GM21528 (cell line): ENCODE data around the gene ACTRT3.
"Not testable (repeated sequence)": the region's sequence is repeated elsewhere in the genome, so short reads cannot be mapped to it uniquely, and the experiment has no call there.

Source experiments
- ATAC-seq: cut with Tn5 transposase; IDR thresholded peaks from one replicate; pipeline ENCODE4 v1.9.1; 2021; ENCODE audit warnings: mild to moderate bottlenecking, moderate library complexity; ENCODE audit not compliant: unreplicated experiment, low FRiP score

Gene ACTRT3

DNA sequence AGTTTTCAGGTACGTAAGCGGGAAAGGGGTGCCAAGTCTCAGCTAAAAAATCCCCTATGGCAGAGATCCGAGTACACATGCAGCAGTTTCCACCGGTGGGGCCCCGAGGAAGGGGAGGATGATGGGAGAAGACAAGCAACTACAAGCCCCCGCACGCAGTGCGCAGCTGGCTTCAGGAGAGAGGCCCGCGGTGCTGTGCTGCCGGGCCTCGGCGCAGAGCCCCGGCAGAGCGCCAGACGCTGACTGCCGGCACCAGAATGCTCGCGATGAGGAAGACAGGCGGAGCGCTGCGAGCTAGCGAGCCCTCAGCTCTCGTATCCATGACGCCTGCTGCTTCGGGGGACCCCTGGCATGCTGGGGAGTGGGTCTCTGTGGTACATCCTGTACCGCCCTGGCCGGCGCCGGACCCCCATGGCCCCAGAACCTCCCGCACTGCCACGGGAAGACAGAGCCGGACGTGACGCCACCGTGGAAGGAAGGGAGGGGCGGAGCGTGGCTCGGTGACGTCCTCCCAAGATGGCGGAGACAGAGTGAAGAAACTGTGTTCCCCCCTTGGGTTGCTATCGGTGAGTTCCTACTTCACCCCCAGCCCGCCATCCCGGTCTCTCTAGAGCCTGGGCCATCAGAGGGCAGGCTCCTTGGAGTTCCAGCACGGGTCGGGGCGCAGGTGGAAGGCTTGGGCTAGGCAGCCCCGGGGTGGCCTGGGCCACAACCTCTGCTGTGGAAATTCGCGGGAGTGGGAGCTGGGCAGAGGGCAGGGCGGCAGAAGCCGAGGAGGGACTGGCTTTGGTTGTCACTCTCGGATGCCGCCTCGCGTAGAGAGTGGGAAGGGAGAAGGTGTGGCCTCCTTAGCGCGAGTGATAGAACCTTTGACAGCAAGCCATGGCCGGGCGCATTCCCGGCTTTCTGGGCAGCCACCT lies 3.8 kb upstream of the ACTRT3 start, which contains the start of gene MYNN:
Gene MYNN, plus strand, starts transcription at position 500 of the 920 bp plus-strand sequence. CDS start 900 bp downstream, outside the sequence.
- peak; percentile 89 for ATAC-seq

DNA sequence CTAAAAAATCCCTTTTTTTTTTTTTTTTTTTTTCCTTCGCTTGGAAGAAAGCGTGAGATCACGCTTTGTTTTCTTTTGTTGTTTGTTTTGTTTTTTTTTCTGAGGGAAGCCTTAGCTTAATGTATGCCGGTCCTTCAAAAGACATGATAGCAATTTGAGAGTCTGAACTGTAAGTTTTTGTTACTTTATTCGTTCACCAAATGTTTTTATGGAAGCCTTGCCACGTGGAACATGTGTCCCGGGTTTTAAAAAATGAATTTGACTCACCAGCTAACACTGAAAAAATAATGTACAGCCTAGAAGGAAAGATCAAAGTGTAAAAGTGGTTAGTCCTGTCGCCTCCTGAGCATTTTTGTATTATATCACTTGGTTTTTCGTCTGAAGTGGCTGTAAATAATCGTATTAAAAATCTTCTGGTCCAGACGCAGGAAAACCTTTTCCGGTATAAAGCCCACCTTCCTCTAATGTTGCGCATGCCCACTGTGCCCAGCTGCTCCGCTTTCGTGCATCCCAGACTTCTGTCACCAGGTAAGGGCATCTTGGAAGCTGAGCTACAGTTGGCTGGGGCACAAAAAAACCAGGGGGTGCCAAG lies 3.0 kb upstream of the ACTRT3 start:
- peak; percentile 26 for ATAC-seq

DNA sequence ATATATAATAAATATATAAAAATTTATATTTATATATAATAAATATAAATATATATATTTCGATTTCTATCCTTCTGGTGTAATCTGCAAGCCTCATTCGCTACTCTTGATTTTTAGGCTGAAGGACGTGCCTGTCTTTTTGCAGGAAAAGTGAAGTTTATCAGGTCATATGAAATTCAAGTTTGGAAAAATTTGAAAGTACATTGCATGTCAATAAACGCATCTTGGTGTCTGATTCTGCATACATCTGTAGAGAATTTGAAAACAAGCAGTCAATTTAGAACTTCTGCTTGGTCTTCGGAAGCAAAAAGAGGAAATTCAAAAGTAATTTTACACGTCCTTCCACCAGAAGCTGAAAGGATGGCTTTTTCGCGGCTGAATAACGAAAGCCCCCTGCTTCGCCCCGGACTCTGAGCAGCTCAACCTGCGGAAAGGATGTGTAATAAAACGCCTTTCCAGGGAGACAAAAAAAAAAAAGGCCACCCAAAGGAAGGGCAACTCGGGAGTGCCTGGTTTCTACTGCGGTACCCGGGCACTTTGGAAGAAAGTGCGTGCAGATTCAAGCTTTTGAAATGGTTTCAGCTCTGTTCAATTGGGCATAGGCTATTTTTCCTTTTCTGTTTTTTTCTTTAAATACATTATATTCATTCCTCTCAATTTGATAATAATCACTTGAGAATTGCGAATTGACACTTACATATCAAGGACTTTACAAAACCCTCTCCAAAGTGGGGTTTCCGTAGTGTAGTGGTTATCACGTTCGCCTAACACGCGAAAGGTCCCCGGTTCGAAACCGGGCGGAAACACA lies 2.3 kb upstream of the ACTRT3 start:
- peak; percentile 26 for ATAC-seq

- ATAC-seq = peak; percentile 74
These were observed 4.3 kb downstream of the ACTRT3 start, which contains the start of gene TERC for GRCh38 chr3:169764882-169765612. Gene TERC (minus strand): TSS chr3:169765060.

DNA sequence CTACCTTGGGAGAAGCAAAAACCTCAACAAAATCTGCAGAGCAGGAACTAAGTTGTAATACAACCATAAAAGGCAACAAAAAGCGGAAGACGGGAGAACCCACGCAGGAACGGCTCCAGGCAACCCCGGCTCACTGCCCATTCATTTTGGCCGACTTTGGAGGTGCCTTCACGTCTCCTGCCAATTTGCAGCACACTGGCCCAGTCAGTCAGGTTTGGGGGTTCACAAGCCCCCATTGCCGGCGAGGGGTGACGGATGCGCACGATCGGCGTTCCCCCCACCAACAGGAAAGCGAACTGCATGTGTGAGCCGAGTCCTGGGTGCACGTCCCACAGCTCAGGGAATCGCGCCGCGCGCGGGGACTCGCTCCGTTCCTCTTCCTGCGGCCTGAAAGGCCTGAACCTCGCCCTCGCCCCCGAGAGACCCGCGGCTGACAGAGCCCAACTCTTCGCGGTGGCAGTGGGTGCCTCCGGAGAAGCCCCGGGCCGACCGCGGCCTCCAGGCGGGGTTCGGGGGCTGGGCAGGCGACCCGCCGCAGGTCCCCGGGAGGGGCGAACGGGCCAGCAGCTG lies 5.0 kb downstream of the ACTRT3 start:
- ATAC-seq = peak; percentile 40

GRCh38 chr3:169760479-169760878 lies 8.9 kb downstream of the ACTRT3 start:
- no peak for ATAC-seq

GRCh38 chr3:169759256-169759655 lies 10.1 kb downstream of the ACTRT3 start:
- peak; percentile 69 for ATAC-seq

- ATAC-seq = no peak
These were observed 10.9 kb downstream of the ACTRT3 start for GRCh38 chr3:169758359-169758994.

GRCh38 chr3:169755488-169755887 lies 13.9 kb downstream of the ACTRT3 start:
- no peak for ATAC-seq

GRCh38 chr3:169754711-169755110 lies 14.7 kb downstream of the ACTRT3 start:
- ATAC-seq = no peak

DNA sequence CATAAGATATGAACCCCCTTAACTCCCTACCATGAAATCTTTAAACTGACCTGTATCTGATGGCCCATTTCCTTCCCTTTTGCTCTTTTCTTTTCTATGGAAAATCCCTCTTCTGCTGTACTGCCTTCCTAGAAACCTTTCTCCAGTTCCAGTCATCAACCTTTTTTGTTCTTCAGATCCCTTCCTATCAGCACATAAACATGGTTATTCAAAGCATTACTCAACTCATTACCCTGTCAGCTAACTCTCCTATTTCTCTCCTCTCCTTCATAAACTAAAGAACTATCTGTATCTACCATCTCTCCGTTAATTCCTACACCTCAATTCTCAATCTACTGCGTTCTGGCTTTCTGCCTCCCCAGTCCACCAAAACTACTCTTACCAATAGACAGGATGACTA lies 17.5 kb downstream of the ACTRT3 start:
- ATAC-seq = no peak

GRCh38 chr3:169750665-169751064 lies 18.7 kb downstream of the ACTRT3 start:
- ATAC-seq = no peak

- no peak for ATAC-seq
These were observed 20.7 kb downstream of the ACTRT3 start for GRCh38 chr3:169748670-169749069.

DNA sequence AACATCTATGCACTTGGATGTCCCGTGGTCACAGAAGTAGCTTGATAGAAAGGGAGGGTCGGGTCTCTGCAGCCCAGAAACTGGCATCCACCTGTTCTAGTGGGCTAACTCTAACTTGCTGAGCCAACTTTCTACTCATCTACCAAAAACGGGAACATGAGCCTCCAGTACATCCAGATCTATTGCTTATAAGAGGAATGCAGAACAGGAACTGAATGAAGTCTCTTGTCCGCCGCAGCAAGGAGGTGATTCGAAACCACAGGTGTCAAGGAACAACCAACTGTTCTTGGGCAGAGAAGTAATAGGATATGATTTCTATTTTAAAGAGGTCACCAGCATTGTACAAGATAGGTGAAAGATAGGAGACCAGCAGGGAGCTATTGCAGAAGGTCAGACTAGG lies 22.4 kb downstream of the ACTRT3 start:
- ATAC-seq = no peak

- ATAC-seq = no peak
These were observed 24.9 kb downstream of the ACTRT3 start for GRCh38 chr3:169744366-169745054.

DNA sequence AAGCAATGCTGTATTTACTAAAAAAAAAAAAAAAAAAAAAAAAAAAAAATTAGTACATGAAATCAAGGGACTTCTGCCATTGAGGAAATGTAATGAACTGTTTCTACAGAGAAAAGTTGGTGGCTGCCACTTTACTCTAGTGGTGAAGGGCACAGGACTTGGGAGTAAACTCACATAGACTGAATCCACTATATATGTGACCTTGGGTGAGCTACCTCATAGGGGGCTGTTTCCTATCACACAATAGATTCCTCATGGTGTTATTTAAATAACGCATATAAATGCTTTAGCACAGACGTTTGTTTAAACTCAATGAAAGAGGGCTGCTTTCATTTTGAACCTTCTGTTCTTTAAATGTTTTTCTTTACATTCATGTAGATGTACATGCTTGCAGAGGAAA lies 30.3 kb downstream of the ACTRT3 start:
- ATAC-seq = no peak

DNA sequence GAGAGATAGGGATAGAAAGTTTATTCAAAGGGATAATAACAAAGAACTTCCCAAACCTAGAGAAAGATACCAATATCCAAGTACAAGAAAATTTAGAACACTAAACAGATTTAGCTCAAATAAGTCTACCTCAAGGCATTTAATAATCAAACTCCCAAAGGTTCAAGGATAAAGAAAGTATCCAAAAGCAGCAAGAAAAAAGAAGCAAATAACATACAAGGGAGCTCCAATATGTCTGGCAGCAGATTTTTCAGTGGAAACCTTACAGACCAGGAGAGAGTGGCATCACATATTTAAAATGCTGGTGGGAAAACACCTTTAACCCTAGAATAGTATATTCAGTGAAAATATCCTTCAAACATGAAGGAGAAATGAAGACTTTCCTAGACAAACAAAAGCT lies 37.5 kb downstream of the ACTRT3 start:
- ATAC-seq = not testable (repeated sequence)

DNA sequence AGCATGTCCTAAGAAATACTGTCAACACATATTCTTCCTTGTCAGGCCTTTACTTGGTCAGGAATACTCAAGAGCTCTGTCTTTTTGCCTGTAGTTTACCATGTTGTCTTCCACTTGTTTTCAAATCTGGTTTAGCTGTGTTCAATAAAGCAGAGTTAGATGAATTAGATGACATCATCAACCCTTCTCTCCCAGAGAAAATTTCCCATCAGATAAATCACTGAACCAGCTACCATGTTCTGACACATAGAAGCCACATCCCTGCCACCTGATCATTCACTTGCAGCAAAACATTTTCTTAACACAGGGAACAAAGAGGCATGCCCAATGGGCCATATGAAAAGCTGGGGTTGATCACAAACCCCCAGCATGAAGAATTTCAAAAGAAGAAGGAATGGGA lies 46.6 kb downstream of the ACTRT3 start:
- ATAC-seq = no peak

- ATAC-seq = not testable (repeated sequence)
These were observed 50.9 kb downstream of the ACTRT3 start for GRCh38 chr3:169718415-169718814.
